ENCODE data around the gene USP4. TPM values are rescaled to one million over a fixed set of nuclear protein-coding genes. Genes with fewer than 3 reads are reported as not detected.

Gene USP4
- total and polyA plus RNA-seq, 2 experiments from 2014 or later: 16.9 to 20.3 TPM

GRCh38 chr3:49359623-49360022 lies 19.8 kb upstream of the USP4 start:
- no peak overlapping the region for H2AFZ ChIP-seq
- no peaks in the 10 kb centered on the region for H3K9me3 Mint-ChIP-seq
- peaks cover 24% of the 10 kb centered on the region for H3K4me1 Mint-ChIP-seq
- peaks cover 37% of the 10 kb centered on the region for H3F3A ChIP-seq (replicated peaks; ENCODE audit: low read depth)
- H4K20me1 ChIP-seq (replicated peaks; ENCODE audit: insufficient read depth): peaks cover 14% of the 10 kb centered on the region
- H3K27me3 Mint-ChIP-seq (ENCODE audit: insufficient read depth, low read depth, poor library complexity): peaks cover 12% of the 10 kb centered on the region
- H3K4me3 Mint-ChIP-seq: peak overlapping the region; percentile 96
- no peaks in the 10 kb centered on the region for H3K9me2 ChIP-seq (ENCODE audit: insufficient read depth)
- H3K27ac ChIP-seq (ENCODE audit: low read depth): peak overlapping the region; percentile 95
- peaks cover 38% of the 10 kb centered on the region for H3K36me3 ChIP-seq (ENCODE audit: insufficient read depth)
- no peak for TF ChIP-seq NANOG (IDR thresholded peaks at IDR 0.05; ENCODE audit: borderline replicate concordance)
- TF ChIP-seq STAT1 (IDR thresholded peaks at IDR 0.05; ENCODE audit: unreplicated experiment): no peak
- no peak for DNase-seq (ENCODE audit: low spot score)
- H3K4me1 ChIP-seq (ENCODE audit: insufficient read depth): peaks cover 14% of the 10 kb centered on the region; the same call in 1 of the 2 replicates
- no peak overlapping the region; the same call in 1 of the 2 replicates for H3K4me3 ChIP-seq
- peak overlapping the region; percentile 92; the same call in 1 of the 2 replicates for H3K4me2 ChIP-seq
- peaks cover 77% of the 10 kb centered on the region for H3K36me3 Mint-ChIP-seq (ENCODE audit: low read depth)
- no peak for ATAC-seq
- H3K79me2 ChIP-seq (replicated peaks; ENCODE audit: insufficient read depth): peaks cover 17% of the 10 kb centered on the region
- H3K27ac Mint-ChIP-seq: peak overlapping the region; percentile 95
- H3K27me3 ChIP-seq (ENCODE audit: insufficient read depth): no peaks in the 10 kb centered on the region

- Mint-ChIP-seq H3K4me3 (peak overlapping the region; percentile 96), H3K4me1 (peaks cover 24% of the 10 kb centered on the region), H3K27me3 (ENCODE audit: insufficient read depth, low read depth, poor library complexity) (peaks cover 12% of the 10 kb centered on the region), H3K36me3 (ENCODE audit: low read depth) (peaks cover 80% of the 10 kb centered on the region), H3K9me3 (no peaks in the 10 kb centered on the region), H3K27ac (peak overlapping the region; percentile 95)
- Histone ChIP-seq H2AFZ (no peak overlapping the region), H3K4me1 (ENCODE audit: insufficient read depth) (peaks cover 14% of the 10 kb centered on the region; the same call in 1 of the 2 replicates), H3K36me3 (ENCODE audit: insufficient read depth) (peaks cover 38% of the 10 kb centered on the region), H4K20me1 (replicated peaks; ENCODE audit: insufficient read depth) (peaks cover 11% of the 10 kb centered on the region), H3K27me3 (ENCODE audit: insufficient read depth) (no peaks in the 10 kb centered on the region), H3K4me3 (peak overlapping the region; percentile 94), H3K9me2 (ENCODE audit: insufficient read depth) (no peaks in the 10 kb centered on the region), H3K4me2 (peak overlapping the region; percentile 92), H3K79me2 (replicated peaks; ENCODE audit: insufficient read depth) (peaks cover 17% of the 10 kb centered on the region), H3F3A (replicated peaks; ENCODE audit: low read depth) (peaks cover 37% of the 10 kb centered on the region), H3K27ac (ENCODE audit: low read depth) (peak overlapping the region; percentile 95)
- ATAC-seq (peak; percentile 4), DNase-seq (ENCODE audit: low spot score) (no peak)
- no peak for TF ChIP-seq ZNF114 (CRISPR knock-in tag; IDR thresholded peaks at IDR 0.05)
- TF ChIP-seq NANOG (IDR thresholded peaks at IDR 0.05; ENCODE audit: borderline replicate concordance): no peak
- no peak for TF ChIP-seq ETS1 (IDR thresholded peaks at IDR 0.05)
- TF ChIP-seq JUNB (IDR thresholded peaks at IDR 0.05; ENCODE audit: unreplicated experiment): no peak
- no peak for TF ChIP-seq POLR2AphosphoS5 (IDR thresholded peaks at IDR 0.05; ENCODE audit: low read depth)
- no peak for TF ChIP-seq ZNF462 (CRISPR knock-in tag; IDR thresholded peaks at IDR 0.05)
- no peak for TF ChIP-seq CTCF (conservative IDR thresholded peaks at IDR 0.05; ENCODE audit: low read depth in 2 of 2)
- no peak for TF ChIP-seq STAT1 (IDR thresholded peaks at IDR 0.05; ENCODE audit: unreplicated experiment)
- TF ChIP-seq EZH2 (IDR thresholded peaks at IDR 0.05; ENCODE audit: low read depth, unreplicated experiment): no peak
- no peak for TF ChIP-seq CREB1 (CRISPR knock-in tag; IDR thresholded peaks at IDR 0.05; ENCODE audit: low read depth)
- no peak for TF ChIP-seq ZNF331 (CRISPR knock-in tag; IDR thresholded peaks at IDR 0.05; ENCODE audit: low read depth)
- TF ChIP-seq EZH2phosphoT487 (IDR thresholded peaks at IDR 0.05; ENCODE audit: unreplicated experiment): no peak
Measured at GRCh38 chr3:49358884-49359225, 19.0 kb upstream of the USP4 start.

All from GM23338 (cell line).